ENCODE measurements around the gene NAB1.

DNA sequence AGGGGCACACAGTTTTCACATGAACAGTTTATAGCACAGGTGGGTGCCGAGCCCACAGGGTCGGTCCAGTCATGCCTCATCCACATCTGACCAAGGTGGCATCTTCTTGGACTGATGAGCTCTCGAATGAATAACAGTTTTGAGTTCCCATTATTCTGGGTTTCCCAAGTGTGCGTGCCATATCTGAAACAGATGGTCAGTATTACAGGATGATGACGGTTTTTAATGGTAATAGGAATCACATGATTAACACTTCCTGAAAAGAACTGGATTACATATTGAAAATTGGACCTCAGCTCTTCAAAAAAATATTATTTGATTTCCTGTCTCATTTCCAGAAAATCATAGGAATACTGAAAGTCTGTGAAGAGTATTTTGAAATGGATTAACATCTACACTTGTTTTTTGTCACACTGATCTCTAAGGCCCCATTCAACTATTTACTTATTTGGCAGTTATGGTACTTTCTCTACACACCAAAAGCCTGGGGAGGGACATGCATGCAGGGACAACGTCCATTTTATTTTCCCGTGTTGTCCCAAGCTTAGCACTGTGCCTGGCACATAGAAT lies 22.2 kb upstream of the NAB1 start:
- TF ChIP-seq NRF1 (IDR thresholded peaks at IDR 0.05; ENCODE audit: low read depth, low read length) (no peak), RFX5 (IDR thresholded peaks at IDR 0.05; ENCODE audit: low read length) (no peak), TCF12 (IDR thresholded peaks at IDR 0.05) (no peak), RXRA (IDR thresholded peaks at IDR 0.05; ENCODE audit: borderline replicate concordance, low read depth) (no peak), FOXM1 (IDR thresholded peaks at IDR 0.05; ENCODE audit: low read depth) (no peak), FOXJ3 (CRISPR knock-in tag; IDR thresholded peaks at IDR 0.05) (no peak), EP300 (IDR thresholded peaks at IDR 0.05; ENCODE audit: borderline replicate concordance in 1 of 2, low read depth in 1 of 2, low read length in 1 of 2) (no peak), RAD21 (IDR thresholded peaks at IDR 0.05; ENCODE audit: low read length) (no peak)
- TF ChIP-seq, protein P1, sequence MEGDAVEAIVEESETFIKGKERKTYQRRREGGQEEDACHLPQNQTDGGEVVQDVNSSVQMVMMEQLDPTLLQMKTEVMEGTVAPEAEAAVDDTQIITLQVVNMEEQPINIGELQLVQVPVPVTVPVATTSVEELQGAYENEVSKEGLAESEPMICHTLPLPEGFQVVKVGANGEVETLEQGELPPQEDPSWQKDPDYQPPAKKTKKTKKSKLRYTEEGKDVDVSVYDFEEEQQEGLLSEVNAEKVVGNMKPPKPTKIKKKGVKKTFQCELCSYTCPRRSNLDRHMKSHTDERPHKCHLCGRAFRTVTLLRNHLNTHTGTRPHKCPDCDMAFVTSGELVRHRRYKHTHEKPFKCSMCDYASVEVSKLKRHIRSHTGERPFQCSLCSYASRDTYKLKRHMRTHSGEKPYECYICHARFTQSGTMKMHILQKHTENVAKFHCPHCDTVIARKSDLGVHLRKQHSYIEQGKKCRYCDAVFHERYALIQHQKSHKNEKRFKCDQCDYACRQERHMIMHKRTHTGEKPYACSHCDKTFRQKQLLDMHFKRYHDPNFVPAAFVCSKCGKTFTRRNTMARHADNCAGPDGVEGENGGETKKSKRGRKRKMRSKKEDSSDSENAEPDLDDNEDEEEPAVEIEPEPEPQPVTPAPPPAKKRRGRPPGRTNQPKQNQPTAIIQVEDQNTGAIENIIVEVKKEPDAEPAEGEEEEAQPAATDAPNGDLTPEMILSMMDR (IDR thresholded peaks at IDR 0.05) = no peak
- TF ChIP-seq, protein P2, sequence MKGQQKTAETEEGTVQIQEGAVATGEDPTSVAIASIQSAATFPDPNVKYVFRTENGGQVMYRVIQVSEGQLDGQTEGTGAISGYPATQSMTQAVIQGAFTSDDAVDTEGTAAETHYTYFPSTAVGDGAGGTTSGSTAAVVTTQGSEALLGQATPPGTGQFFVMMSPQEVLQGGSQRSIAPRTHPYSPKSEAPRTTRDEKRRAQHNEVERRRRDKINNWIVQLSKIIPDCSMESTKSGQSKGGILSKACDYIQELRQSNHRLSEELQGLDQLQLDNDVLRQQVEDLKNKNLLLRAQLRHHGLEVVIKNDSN (IDR thresholded peaks at IDR 0.05; ENCODE audit: borderline replicate concordance, low read depth) = no peak
- TF ChIP-seq, protein P3, sequence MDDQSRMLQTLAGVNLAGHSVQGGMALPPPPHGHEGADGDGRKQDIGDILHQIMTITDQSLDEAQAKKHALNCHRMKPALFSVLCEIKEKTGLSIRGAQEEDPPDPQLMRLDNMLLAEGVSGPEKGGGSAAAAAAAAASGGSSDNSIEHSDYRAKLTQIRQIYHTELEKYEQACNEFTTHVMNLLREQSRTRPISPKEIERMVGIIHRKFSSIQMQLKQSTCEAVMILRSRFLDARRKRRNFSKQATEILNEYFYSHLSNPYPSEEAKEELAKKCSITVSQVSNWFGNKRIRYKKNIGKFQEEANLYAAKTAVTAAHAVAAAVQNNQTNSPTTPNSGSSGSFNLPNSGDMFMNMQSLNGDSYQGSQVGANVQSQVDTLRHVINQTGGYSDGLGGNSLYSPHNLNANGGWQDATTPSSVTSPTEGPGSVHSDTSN (IDR thresholded peaks at IDR 0.05) = no peak
- TF ChIP-seq, protein P4, sequence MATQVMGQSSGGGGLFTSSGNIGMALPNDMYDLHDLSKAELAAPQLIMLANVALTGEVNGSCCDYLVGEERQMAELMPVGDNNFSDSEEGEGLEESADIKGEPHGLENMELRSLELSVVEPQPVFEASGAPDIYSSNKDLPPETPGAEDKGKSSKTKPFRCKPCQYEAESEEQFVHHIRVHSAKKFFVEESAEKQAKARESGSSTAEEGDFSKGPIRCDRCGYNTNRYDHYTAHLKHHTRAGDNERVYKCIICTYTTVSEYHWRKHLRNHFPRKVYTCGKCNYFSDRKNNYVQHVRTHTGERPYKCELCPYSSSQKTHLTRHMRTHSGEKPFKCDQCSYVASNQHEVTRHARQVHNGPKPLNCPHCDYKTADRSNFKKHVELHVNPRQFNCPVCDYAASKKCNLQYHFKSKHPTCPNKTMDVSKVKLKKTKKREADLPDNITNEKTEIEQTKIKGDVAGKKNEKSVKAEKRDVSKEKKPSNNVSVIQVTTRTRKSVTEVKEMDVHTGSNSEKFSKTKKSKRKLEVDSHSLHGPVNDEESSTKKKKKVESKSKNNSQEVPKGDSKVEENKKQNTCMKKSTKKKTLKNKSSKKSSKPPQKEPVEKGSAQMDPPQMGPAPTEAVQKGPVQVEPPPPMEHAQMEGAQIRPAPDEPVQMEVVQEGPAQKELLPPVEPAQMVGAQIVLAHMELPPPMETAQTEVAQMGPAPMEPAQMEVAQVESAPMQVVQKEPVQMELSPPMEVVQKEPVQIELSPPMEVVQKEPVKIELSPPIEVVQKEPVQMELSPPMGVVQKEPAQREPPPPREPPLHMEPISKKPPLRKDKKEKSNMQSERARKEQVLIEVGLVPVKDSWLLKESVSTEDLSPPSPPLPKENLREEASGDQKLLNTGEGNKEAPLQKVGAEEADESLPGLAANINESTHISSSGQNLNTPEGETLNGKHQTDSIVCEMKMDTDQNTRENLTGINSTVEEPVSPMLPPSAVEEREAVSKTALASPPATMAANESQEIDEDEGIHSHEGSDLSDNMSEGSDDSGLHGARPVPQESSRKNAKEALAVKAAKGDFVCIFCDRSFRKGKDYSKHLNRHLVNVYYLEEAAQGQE (IDR thresholded peaks at IDR 0.05; ENCODE audit: low read depth, low read length) = no peak
- TF ChIP-seq, protein P5, sequence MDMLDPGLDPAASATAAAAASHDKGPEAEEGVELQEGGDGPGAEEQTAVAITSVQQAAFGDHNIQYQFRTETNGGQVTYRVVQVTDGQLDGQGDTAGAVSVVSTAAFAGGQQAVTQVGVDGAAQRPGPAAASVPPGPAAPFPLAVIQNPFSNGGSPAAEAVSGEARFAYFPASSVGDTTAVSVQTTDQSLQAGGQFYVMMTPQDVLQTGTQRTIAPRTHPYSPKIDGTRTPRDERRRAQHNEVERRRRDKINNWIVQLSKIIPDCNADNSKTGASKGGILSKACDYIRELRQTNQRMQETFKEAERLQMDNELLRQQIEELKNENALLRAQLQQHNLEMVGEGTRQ (IDR thresholded peaks at IDR 0.05; ENCODE audit: borderline replicate concordance, low read depth, low read length) = no peak

Data from SK-N-SH (cell line).